ENCODE data around the gene MID1.
"Not testable (repeated sequence)": the region's sequence is repeated elsewhere in the genome, so short reads cannot be mapped to it uniquely, and the experiment has no call there.

Gene MID1

DNA sequence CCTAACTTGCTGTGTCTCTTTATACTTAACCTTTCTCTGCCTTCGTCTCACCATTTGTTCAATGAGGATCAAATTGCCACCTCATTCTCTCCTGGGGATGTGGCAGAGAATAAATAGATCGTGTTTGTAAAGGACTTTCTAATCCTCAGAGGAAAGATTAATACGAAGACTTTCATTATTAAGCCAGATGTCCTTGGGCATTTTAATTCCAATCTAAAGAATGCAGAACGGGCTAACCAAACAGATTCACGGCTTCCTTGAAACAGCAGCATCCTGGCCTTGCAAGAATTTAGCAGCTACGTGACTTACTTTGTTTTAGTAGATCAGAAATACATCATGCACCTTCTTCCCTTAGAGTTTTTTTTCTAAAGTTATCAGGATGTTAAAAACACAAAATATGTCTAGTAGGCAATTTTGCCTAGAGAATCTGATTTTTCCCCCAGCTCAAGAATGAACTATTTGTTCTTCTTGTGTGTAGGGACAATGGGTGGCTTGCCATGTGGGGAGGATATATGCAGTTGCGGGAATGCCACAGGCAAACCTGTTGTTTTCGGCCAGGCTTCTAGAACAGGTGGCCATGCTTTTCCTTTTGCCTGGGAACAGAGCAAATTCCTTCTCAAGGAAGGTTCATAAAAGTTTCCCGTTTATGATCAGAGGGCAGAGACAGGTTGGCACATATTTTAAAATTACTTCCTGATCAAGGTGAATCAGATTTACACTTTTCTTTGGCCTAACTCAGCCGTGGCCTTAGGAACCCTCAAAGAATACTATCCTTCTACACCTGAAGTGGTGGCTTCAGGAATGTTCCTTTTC is 3.0 kb downstream of the MID1 start:
- no peak for DNase-seq (ENCODE audit: low read depth in 2 of 2)

DNA sequence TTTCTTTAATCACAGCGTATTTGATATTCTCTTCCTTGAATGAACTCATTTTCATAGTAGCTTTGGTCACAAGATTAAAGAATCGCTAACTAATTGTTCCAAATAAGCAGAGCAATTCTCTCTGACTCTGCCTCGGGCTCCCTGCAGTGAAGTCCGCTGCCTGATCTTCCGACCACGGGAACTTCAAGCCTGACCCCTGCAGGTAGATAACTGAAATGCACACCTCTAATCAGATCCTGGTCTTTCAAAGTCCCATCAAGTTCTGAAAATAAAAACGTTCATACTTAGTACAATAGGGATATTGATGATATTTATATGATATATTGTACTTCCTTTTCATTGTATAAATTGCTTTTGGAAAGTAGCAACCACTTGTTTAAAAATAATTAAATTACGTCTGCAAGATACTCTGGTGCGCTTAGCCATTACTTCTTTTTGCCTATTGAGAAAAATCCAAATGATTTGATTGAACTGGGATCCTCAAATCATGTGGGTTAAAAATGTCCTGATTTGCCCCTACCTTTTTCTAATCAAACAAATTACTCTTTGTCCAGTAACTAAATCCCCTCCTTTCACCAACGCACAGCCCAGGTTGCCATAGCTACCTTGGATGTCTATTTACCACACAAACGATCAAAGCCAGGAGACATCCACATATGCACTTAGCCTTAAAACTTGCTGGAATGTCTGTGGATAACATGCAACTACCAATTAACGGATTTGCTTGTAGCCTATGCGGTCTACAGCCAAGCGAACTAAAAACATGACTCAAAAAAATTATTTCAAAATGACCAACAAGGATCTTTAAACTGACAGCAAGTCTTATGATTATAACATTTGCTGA is 4.2 kb downstream of the MID1 start:
- DNase-seq (ENCODE audit: low read depth in 2 of 2): no peak

DNA sequence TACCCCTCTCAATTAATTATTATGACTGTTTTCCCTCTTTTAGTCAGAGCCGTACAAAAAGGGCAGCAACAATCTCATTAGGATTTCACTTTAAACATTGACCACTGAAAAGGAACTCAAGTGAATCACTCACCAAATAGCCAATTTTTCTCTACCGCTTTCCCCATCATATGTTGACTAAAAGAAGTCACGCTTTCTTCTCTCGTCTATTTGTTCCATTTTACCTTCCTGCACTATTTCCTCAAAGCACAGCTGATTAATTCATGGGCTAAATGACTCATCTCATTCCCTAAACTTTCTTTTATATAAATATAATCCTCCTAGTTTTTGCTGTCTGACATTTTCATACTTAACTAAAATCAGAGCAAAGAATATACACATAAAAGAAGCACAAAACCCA is 8.2 kb downstream of the MID1 start:
- no peak for DNase-seq (ENCODE audit: low read depth in 2 of 2)

DNA sequence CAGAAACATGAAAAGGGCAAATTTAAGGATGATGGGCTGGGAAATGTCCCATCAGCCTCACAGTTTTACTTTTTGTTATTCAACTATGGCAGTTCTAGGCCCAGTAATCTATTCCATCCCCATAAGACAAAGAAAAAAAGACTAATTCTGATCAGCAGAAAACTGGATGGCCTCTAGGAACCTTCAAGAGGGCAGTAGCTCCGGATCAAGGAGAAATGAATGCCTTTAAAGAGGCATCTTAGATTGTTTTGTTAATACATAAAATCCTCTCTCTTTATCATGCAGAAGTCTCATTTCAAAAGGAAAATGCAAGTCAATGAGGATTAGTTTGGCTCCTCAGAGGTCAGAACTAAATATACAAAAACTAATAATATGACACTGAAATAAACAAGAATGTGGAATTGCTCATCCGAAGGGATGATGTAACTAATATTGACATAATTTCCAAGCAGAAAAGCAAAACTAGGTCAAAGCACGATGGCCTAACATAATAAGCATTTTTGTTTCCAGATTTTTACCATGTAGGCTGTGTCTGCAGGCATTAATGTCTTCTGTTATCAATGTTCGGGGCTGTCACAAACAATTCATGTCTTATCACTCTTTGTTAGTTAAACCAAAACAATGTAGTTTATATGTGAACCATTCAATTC is 8.8 kb downstream of the MID1 start:
- no peak for DNase-seq (ENCODE audit: low read depth in 2 of 2)

DNA sequence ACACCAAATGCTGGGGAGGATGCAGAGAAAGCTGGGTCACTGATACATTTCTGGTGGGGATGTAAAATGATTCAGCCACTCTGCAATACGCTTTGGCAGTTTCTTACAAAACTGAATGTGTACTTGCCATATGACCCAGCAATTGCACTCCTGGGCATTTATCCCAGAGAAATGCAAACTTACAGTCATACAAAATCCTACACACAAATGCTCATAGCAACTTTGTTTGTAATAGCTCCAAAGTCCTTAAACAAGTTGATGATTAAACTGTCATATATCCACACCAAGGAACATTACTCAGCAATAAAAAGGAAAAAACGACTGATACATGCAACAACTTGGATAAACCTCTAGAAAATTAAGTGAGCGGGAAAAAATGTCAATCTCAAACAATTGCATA is 12.3 kb downstream of the MID1 start:
- no peak for DNase-seq (ENCODE audit: low read depth in 2 of 2)

DNA sequence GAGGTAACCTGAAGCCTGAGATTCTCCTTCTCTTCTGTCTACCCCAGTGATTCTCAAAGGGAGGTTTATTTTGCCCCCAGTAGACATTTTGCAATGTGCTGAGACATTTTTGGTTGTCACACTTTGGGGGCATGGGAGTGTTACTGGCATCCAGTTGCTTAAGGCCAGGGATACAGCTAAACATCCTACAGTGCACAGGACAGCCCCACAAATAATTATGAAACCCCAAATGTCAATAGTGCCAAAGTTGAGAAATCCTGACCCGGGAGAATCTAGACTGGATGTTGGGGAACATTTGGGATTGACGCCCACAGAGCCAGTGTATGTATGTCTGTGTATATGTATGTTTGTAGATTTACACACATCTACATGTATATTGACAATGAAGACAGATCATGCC is 13.2 kb downstream of the MID1 start:
- DNase-seq (ENCODE audit: low read depth in 2 of 2): no peak

DNA sequence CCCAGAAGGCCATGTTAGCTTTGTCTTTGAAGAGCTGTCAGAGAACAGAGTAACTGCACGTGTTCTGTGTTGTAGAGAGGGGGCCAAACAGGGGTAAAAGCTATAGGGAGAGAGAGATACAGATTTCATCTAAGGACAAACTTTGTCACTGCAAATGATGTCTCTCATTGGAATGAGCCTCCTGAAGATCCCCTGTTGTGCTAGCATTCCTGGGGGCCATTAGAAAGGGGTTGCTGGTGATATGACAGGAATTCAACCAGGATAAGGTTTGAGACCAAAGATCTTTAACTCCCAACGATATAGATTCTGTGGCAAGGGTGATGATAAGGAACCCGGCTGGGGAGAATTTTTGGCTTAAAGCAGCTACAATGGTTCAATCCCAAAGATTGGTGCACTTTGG is 16.8 kb downstream of the MID1 start:
- no peak for DNase-seq (ENCODE audit: low read depth in 2 of 2)

DNA sequence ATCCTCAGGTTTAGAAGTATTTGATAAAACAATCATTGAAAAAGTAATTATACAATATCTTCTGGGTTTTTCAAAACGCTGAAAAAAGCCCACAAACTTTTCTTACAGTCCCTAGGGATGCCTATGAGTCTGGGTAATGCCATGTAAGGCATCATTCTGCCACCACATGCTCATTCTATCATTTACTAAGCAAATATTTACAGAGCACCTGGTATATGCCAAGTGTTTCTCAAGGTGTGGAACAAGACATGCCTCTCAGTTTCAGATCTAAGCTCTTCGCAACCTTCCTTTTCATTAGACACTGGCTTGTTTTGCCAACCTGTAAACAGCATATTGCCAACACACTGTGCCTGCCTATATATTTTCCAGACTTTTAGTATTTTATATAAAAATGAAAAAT is 17.7 kb downstream of the MID1 start:
- no peak for DNase-seq (ENCODE audit: low read depth in 2 of 2)

DNA sequence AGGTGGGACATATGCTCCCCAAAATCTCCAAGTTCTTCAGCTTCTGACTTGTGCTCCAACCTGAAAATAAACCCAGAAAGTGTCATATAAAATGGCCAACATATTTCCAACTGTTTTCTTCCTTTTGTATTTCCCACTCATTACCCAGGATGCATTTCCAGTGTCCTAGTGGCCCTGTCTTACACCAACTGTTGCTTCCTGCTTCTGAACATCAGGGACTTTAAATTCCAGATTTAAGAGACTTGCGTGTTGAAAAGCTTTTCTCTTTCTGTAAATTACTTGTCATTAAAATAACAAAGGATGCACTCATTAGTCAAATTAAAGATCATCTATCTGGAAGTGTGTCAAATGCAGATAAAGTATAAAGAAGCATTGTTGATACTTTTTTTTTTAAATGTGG is 19.9 kb downstream of the MID1 start:
- no peak for DNase-seq (ENCODE audit: low read depth in 2 of 2)

DNA sequence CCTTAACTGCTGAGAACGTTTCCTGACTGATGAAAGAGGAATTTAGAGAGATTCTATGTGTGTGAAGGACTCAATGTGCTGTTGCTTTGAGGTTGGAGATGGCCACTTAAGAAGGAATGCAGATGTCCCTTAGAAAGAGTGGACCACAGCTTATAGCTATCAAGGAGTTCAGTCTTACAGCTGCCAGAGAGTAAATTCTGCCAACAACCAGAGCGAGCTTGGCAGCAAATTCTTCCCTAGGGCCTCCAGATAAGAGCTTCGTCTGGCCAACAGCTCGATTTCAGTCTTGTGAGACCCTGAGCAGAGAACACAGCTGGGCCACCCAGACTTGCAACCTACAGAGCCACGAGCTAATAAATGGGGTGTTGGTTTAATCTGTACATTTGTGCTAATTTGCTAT is 21.8 kb downstream of the MID1 start:
- no peak for DNase-seq (ENCODE audit: low read depth in 2 of 2)

DNA sequence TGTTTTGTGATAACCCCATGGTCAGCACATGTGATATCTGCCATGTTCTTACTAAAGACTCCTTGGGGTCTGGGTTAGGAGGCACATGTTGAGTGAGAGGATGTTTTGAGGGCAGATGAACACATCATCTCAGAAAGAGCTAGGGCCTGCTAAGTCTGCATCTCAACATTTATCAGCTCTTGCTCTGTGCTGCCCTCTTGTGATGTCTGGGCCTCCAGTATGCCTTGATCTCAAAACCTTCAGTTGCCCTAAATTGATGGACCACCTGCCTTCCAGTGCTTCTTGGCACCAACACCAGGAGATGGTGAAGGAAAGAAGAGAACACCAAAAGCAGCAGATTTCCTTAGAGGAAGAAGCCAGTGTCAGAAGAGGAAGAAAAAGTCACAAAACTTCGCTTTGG is 22.5 kb downstream of the MID1 start:
- DNase-seq (ENCODE audit: low read depth in 2 of 2): no peak

DNA sequence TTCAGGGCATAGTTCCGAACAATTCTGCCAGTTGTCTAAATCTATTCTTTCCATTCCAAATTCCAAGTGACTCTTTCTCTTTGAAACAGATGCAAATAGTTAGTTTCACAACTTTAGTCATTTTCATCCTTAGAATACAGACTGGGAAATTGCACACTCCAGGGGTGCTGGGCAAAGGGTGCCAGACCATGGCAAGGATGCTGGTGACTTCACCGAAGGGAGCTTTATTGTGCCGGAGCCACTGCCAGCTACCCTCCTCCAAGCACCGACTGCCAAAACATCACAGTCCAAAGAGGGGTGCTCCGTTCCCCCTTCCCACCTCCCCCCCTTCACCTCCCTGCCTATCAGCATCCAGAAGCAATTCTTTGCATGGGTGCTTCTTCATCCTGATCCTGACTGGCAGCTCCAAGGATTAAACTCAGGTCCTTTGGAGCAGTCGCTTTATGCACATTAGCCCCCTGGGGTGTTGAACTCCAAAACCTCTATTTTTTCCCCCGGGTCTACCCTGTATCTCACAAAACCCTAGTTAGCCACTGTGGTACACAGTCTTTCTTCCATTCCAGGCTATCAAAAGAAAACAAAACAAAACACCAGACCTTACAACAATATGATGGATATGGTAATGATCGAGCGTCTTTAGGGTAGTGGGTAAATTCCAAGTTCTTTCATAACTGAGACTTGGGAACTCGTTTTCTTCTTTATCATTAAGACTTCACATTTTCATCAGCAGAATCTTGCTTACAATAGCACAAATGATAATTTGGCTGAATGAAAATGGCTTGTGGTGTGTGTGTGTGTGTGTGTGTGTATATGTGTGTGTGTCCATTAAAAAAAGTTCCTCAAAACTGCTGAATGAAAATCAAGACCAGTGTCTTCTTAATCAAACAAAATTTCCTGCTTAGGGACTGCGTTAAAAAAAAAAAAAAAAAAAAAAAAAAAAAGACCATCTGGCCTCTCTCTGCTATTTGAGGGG is 28.7 kb downstream of the MID1 start:
- DNase-seq (ENCODE audit: low read depth in 2 of 2): no peak

DNA sequence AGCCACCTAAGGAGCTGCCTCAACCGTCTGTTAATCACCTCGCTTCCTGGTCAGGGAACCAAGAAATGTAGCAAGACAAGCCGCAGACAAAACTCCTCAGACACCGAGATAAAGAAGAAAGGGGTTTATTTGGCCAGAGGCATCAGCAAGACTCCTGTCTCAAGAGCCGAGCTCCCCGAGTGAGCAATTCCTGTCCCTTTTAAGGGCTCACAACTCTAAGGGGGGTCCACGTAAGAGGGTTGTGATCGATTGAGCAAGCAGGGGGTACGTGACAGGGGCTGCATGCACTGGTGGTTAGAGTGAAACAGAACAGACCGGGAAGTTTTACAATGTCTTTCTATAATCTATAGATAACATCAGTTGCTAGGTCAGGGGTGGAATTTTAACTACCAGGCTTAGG is 30.6 kb downstream of the MID1 start:
- not testable (repeated sequence) for DNase-seq (ENCODE audit: low read depth in 2 of 2)

DNA sequence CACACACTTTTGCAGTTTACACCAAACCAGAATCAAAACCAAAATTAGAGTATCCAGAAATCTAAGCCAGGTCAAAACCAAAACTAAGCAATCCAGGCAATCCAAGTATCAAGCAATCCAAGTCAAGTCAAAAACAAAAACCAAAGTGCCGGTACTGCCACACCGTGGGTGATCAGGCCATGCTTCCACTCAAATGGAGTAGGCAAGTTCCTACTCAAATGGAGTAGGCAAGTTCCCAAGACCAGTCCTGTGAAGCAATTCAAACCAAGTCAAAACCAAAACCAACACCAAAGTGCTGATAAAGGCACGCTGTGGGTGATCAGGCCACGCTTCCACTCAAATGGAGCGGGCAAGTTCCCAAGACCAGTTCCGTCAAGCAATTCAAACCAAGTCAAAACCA is 31.3 kb downstream of the MID1 start:
- DNase-seq (ENCODE audit: low read depth in 2 of 2): no peak

DNA sequence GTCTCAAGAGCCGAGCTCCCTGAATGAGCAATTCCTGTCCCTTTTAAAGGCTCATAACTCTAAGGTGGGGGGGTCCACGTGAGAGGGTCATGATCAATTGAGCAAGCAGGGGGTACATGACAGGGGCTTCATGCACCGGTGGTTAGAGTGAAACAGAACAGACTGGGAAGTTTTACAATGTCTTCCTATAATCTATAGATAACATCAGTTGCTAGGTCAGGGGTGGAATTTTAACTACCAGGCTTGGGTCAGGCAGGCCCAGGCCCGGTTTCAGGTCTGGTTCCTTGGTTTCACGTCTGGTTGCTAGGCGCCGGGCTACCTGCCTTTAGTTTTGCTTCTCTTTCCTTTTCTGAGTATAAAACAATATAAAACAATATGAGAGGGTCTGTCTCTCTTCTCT is 35.5 kb downstream of the MID1 start:
- not testable (repeated sequence) for DNase-seq (ENCODE audit: low read depth in 2 of 2)

DNA sequence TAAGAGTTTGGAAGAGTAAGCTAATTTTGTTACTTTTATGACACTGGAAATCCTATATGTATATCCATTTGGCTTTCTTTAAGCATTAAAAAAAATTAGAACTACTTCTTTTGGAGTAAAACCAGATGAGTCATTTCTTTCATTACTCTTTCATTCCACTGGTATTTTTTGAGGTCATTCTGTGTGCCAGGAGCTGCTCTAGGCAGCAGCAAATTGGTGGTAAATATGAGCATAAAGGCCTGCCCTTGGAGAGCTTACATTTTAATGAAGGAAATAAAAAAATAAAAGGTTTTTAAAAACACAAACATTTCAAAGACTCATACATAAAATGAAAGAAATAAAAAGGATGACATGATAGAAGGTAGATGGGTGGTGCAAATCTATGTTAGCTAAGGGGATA is 37.4 kb downstream of the MID1 start:
- DNase-seq (ENCODE audit: low read depth in 2 of 2): peak in 1 of 2 experiments; percentile 22

DNA sequence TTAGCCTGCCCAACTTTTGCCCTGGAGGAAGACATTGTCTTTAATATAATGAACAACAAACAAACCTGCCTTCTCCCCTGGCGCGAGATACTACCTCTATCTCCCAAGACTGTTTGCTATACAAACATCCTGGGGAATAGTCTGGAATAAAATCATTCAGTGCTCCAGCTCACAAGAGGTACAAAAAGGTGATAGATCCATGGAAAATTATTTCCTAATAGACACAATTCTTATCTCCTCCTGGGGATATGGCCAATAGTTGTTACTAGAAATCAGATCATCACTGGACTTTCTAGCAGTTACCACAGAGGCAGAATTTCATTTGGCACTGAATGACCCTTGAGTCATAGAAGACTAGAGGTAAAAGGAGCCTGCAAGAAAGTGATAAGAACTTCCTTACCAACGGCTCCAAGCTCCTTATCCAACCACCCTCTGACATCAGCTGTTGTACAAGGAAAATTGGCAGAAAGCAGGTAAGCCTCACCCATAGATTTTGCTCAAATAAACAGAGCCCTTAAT is 38.1 kb downstream of the MID1 start:
- DNase-seq (ENCODE audit: low read depth in 2 of 2): no peak

DNA sequence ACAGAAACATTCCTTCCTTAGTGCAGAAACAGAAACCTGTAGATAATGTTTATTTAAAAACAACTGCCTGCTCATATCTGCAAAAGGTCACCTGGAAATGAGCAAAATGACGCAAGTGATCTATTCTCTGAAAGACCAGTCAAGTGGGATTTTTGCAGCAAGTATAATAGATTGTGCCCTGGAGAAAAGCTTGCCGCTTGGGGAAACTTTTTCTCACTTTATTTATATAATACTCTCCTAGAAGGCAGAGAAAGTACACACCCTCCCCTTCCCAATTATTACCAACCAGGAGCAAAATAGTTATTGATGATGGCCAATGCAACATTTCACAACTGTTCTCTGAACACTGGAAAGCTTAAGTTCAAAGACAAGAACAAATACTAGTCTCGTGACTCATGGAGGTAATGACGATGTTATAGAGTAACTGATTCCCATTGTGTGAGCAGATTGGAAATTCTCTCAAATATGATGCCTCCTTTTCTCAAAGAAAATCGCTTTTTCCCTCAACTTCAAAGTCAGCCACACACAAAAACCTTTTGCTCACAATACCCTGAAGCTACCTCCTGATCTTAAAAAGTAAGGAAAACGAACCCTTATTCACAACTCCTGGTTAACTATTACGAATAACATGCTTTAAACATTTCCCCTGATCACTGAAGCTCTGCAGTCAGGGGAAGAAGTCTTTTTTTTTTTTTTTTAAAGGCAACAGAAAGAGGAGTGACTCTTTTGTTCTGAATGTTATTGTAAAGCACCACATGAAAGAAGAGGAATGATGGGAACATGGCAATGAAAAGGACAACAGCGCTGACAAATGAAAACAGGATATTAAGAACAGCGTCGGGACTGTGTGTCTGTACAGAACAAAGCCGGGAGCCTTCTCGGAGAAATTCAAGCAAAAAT is 41.0 kb downstream of the MID1 start:
- peak; percentile 28 to 36 for DNase-seq (ENCODE audit: low read depth in 2 of 2)

DNA sequence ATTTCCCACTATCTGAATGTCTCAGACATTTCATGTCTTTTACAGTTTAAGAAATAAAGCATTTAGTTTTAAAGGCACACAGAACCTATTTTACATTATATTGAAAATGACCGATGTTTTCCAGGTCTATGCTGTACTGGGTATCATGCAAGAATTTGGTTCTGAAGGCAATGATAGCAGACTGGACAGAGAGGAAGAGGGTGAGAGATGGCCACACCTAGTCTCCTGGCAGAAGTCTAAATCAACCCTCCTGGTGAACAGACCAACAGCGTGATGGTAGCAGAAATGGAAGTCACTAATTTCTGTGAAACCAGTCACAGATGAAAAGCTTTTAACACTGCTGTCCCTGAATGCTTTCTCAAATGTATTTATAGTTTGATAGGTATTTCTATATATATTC is 41.9 kb downstream of the MID1 start:
- DNase-seq (ENCODE audit: low read depth in 2 of 2): no peak

DNA sequence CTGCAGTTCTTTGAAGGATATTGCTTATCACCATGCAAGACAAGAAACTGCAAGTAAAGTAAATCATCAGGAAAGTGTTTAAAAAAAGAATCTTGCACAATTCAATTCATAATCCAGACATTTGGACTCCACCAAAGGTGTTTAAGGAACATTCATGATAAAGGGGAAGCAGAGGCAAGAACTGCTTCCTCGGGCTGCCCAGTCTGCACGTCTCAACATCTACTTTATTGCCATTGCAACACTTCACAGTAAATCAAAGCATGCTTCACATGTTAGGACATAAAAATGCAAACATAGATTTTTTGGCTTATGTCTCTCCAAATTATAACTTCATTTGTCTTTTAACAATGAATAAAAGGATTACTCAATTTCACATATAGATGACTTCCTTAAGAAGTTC is 42.5 kb downstream of the MID1 start:
- peak; percentile 20 for DNase-seq (ENCODE audit: low read depth in 2 of 2)
